H1 (cell line): Measurements from ENCODE around the gene SIX1. TPM values are rescaled to one million over a fixed set of nuclear protein-coding genes. Genes with fewer than 3 reads are reported as not detected.

Experiments
- CTCF ChIA-PET: fragments of 300-600 bp; sonication (Branson Sonifier 250); formaldehyde crosslinking; loops from one replicate; lab custom pipeline; 2021; ENCODE audit not compliant: partially characterized antibody; lab: Charles Lee
- POLR2A ChIA-PET: fragments of 300-600 bp; sonication (Branson Sonifier 250); formaldehyde crosslinking; loops from one replicate; lab custom pipeline; 2021; ENCODE audit warnings: inconsistent platforms; ENCODE audit not compliant: partially characterized antibody; lab: Charles Lee
- DNase-seq, 2 experiments: peaks; one replicate each; pipeline versions ENCODE4 v3.0.0 to v3.0.0-alpha.2; 2010 to 2022; ENCODE audit warnings: low spot score in 2 of 2, low read depth in 1 of 2, mixed read lengths in 1 of 2
- FAIRE-seq: peaks from 2 replicates; lab custom pipeline; 2011; peaks lifted over from hg19 to GRCh38; lab: Jason Lieb, UNC
- H2AFZ ChIP-seq: 2 replicates; pipeline ENCODE4 v1.8.1; 2012; ENCODE audit warnings: low read length, inconsistent platforms
- H2AK5ac ChIP-seq: 2 replicates; pipeline ENCODE4 v1.6.1; 2013; ENCODE audit warnings: low read depth, low read length
- H2BK120ac ChIP-seq: replicated peaks from 2 replicates; pipeline ENCODE3; 2013; ENCODE audit warnings: low read depth, low read length, inconsistent platforms
- H2BK12ac ChIP-seq: 2 replicates; pipeline ENCODE4 v1.6.1; 2013; ENCODE audit warnings: low read depth, low read length
- H2BK15ac ChIP-seq: 2 replicates; pipeline ENCODE4 v1.6.1; 2013; ENCODE audit warnings: low read length
- H2BK20ac ChIP-seq: 2 replicates; pipeline ENCODE4 v1.6.1; 2013; ENCODE audit warnings: low read length
- H2BK5ac ChIP-seq: 2 replicates; pipeline ENCODE4 v1.6.1; 2013; ENCODE audit warnings: low read depth, low read length
- H3K14ac ChIP-seq: 2 replicates; pipeline ENCODE4 v1.6.1; 2013; ENCODE audit warnings: inconsistent platforms; ENCODE audit not compliant: insufficient read length
- H3K18ac ChIP-seq: 2 replicates; pipeline ENCODE4 v1.6.1; 2013; ENCODE audit warnings: low read length; ENCODE audit errors: extremely low read depth
- H3K23ac ChIP-seq: 2 replicates; pipeline ENCODE4 v1.6.1; 2013; ENCODE audit warnings: inconsistent platforms; ENCODE audit not compliant: insufficient read length
- H3K23me2 ChIP-seq: 2 replicates; pipeline ENCODE4 v1.6.1; 2013; ENCODE audit warnings: low read depth, low read length
- H3K27ac ChIP-seq: 2 replicates; pipeline ENCODE4 v1.6.1; 2011; ENCODE audit warnings: low read depth, low read length, inconsistent platforms
- H3K27me3 ChIP-seq, 4 experiments: replicated peaks in 1 of 4; 1 replicate in 1 of 4; 2 replicates in 3 of 4; pipeline versions ENCODE4 v1.6.1 to v1.8.1; 2011 to 2013; ENCODE audit warnings: low read length in 3 of 4, mild to moderate bottlenecking in 3 of 4, inconsistent platforms in 2 of 4, mixed read lengths in 2 of 4, moderate library complexity in 1 of 4; ENCODE audit not compliant: control insufficient read depth in 3 of 4, insufficient read depth in 3 of 4; ENCODE audit errors: extremely low read depth in 1 of 4
- H3K36me3 ChIP-seq, 4 experiments: 2 replicates each; pipeline versions ENCODE4 v1.6.1 to v1.8.1; 2011 to 2013; ENCODE audit warnings: mild to moderate bottlenecking in 4 of 4, low read length in 3 of 4, moderate library complexity in 2 of 4, control low read depth in 1 of 4, inconsistent platforms in 1 of 4; ENCODE audit not compliant: insufficient read depth in 4 of 4, control insufficient read depth in 2 of 4
- H3K4ac ChIP-seq: replicated peaks from 2 replicates; pipeline ENCODE3; 2013; ENCODE audit warnings: low read length, low read depth, mixed read lengths, inconsistent platforms; ENCODE audit not compliant: insufficient read length
- H3K4me1 ChIP-seq, 4 experiments: replicated peaks in 1 of 4; 1 replicate in 1 of 4; 2 replicates in 3 of 4; pipeline versions ENCODE4 v1.6.1 to v1.8.1; 2011 to 2013; ENCODE audit warnings: low read length in 3 of 4, inconsistent platforms in 2 of 4, mixed read lengths in 1 of 4; ENCODE audit not compliant: insufficient read depth in 4 of 4, control insufficient read depth in 3 of 4
- H3K4me2 ChIP-seq, 2 experiments: 2 replicates each; pipeline versions ENCODE4 v1.6.1 to v1.8.1; 2011 to 2013; ENCODE audit warnings: low read depth in 2 of 2, low read length in 2 of 2, control low read depth in 1 of 2, inconsistent platforms in 1 of 2, mild to moderate bottlenecking in 1 of 2; ENCODE audit not compliant: insufficient read depth in 1 of 2
- H3K4me3 ChIP-seq, 4 experiments: fragments of 200-600, 300-600 bp in 1 of 4; sonication (generic), shearing (Covaris generic), sonication (Bioruptor Twin) in 1 of 4; 2 replicates each; pipeline versions ENCODE4 v1.5.1 to v1.8.1; 2011 to 2016; ENCODE audit warnings: low read length in 4 of 4, low read depth in 3 of 4, control low read depth in 2 of 4, inconsistent platforms in 2 of 4, mild to moderate bottlenecking in 2 of 4, mixed read lengths in 1 of 4, moderate library complexity in 1 of 4; ENCODE audit not compliant: insufficient read depth in 2 of 4; ENCODE audit errors: extremely low read depth in 1 of 4
- H3K56ac ChIP-seq: replicated peaks from 2 replicates; pipeline ENCODE3; 2013; ENCODE audit warnings: low read depth, mild to moderate bottlenecking, mixed read lengths, low read length, inconsistent platforms; ENCODE audit not compliant: insufficient read length
- H3K79me1 ChIP-seq: 2 replicates; pipeline ENCODE4 v1.6.1; 2013; ENCODE audit warnings: low read depth, low read length, control low read depth
- H3K79me2 ChIP-seq, 2 experiments: 2 replicates each; pipeline versions ENCODE4 v1.6.1 to v1.8.1; 2012 to 2013; ENCODE audit warnings: low read length in 2 of 2, mild to moderate bottlenecking in 2 of 2, inconsistent platforms in 1 of 2; ENCODE audit not compliant: insufficient read depth in 2 of 2, control insufficient read depth in 1 of 2
- H3K9ac ChIP-seq, 4 experiments: replicated peaks in 1 of 4; 1 replicate in 1 of 4; 2 replicates in 3 of 4; pipeline versions ENCODE4 v1.6.1 to v1.8.1; 2011 to 2013; ENCODE audit warnings: low read depth in 3 of 4, low read length in 3 of 4, control low read depth in 2 of 4, mild to moderate bottlenecking in 2 of 4, moderate library complexity in 2 of 4, inconsistent platforms in 1 of 4; ENCODE audit errors: extremely low read depth in 1 of 4
- H3K9me3 ChIP-seq, 2 experiments: 2 replicates each; pipeline versions ENCODE4 v1.6.1 to v1.8.1; 2012 to 2013; ENCODE audit warnings: mild to moderate bottlenecking in 2 of 2, moderate library complexity in 2 of 2, control low read depth in 1 of 2, inconsistent platforms in 1 of 2, low read depth in 1 of 2, low read length in 1 of 2, mixed read lengths in 1 of 2; ENCODE audit not compliant: insufficient read depth in 2 of 2
- H4K20me1 ChIP-seq, 2 experiments: replicated peaks in 1 of 2; 2 replicates each; pipeline versions ENCODE3 to v1.8.1; 2011 to 2013; ENCODE audit warnings: inconsistent platforms in 2 of 2, low read length in 2 of 2, mild to moderate bottlenecking in 1 of 2; ENCODE audit not compliant: insufficient read depth in 2 of 2, control insufficient read depth in 1 of 2
- H4K5ac ChIP-seq: 2 replicates; pipeline ENCODE4 v1.6.1; 2013; ENCODE audit warnings: low read length, low read depth, mixed read lengths, inconsistent platforms; ENCODE audit not compliant: insufficient read length
- H4K8ac ChIP-seq: 2 replicates; pipeline ENCODE4 v1.8.0; 2013; ENCODE audit warnings: mild to moderate bottlenecking, moderate library complexity, low read length, inconsistent platforms; ENCODE audit not compliant: insufficient read depth; ENCODE audit errors: extremely low read depth
- H4K91ac ChIP-seq: replicated peaks from 2 replicates; pipeline ENCODE3; 2013; ENCODE audit warnings: low read length, mixed read lengths, inconsistent platforms; ENCODE audit not compliant: insufficient read length
- BRCA1 ChIP-seq: IDR thresholded peaks from 2 replicates; pipeline ENCODE4 v1.6.1; 2012; ENCODE audit warnings: low read depth, low read length, improper control_type of control experiment
- EZH2 ChIP-seq: fragments of 200-600 bp; sonication (generic); IDR thresholded peaks from 2 replicates; pipeline ENCODE4 v1.7.1; 2012; ENCODE audit warnings: low read depth, mild to moderate bottlenecking, moderate library complexity, low read length, inconsistent platforms; ENCODE audit not compliant: severe bottlenecking
- GABPA ChIP-seq: IDR thresholded peaks from 2 replicates; pipeline ENCODE4 v1.6.1; 2011; ENCODE audit warnings: mild to moderate bottlenecking, low read length, moderate library complexity, borderline replicate concordance; ENCODE audit not compliant: insufficient read depth
- JUND ChIP-seq: IDR thresholded peaks from 2 replicates; pipeline ENCODE4 v1.6.1; 2011; ENCODE audit warnings: mild to moderate bottlenecking, improper control_type of control experiment, low read length
- POLR2AphosphoS5 ChIP-seq: IDR thresholded peaks from 2 replicates; pipeline ENCODE4 v1.6.1; 2011; ENCODE audit warnings: low read depth, low read length
- RBBP5 ChIP-seq: IDR thresholded peaks from 2 replicates; pipeline ENCODE4 v1.7.1; 2012; ENCODE audit warnings: low read depth, mild to moderate bottlenecking, inconsistent platforms, low read length, moderate library complexity, borderline replicate concordance
- RNF2 ChIP-seq: fragments of 200-900, 300-1000 bp; sonication (generic); IDR thresholded peaks from 2 replicates; pipeline ENCODE4 v1.7.1; 2016; ENCODE audit warnings: borderline replicate concordance, low read depth, mild to moderate bottlenecking, antibody characterized with exemption, low read length; ENCODE audit not compliant: poor library complexity, severe bottlenecking; ENCODE audit errors: missing control alignments
- SAP30 ChIP-seq: fragments of 300-600 bp; sonication (generic); IDR thresholded peaks from 2 replicates; pipeline ENCODE4 v1.7.1; 2012; ENCODE audit warnings: low read length, moderate library complexity, mild to moderate bottlenecking, inconsistent platforms; ENCODE audit not compliant: insufficient read depth, insufficient replicate concordance
- SP1 ChIP-seq: IDR thresholded peaks from 2 replicates; pipeline ENCODE4 v1.6.1; 2011; ENCODE audit warnings: low read depth, low read length
- TAF1 ChIP-seq: IDR thresholded peaks from 2 replicates; pipeline ENCODE4 v1.6.1; 2011; ENCODE audit warnings: mild to moderate bottlenecking, low read depth, low read length
- TBP ChIP-seq: IDR thresholded peaks from 2 replicates; pipeline ENCODE4 v1.6.1; 2011; ENCODE audit warnings: low read depth, low read length, improper control_type of control experiment
- WGBS, 2 experiments: shearing (Covaris generic) in 1 of 2; methylation state at CpG; one replicate each; pipeline versions ENCODE4 v1.1.6 to v1.1.7; 2013 to 2015; ENCODE audit warnings: low lambda C conversion rate in 2 of 2, mixed read lengths in 2 of 2, inconsistent platforms in 1 of 2, low coverage in 1 of 2, missing lambda C conversion rate in 1 of 2; ENCODE audit not compliant: insufficient replicate concordance in 2 of 2, insufficient coverage in 1 of 2, insufficient read length in 1 of 2; ENCODE audit errors: extremely low coverage in 1 of 2, missing lambda C conversion rate in 1 of 2; 5-methylcytosine and 5-hydroxymethylcytosine counted together
- polyA plus RNA-seq, 7 experiments: library from polyadenylated mRNA; depleted of rRNA in 3 of 7; stranded (reverse) in 5 of 7; unstranded in 2 of 7; fragments of >200 nt in 5 of 7; fragments of 200-250 nt in 2 of 7; gene quantifications; 1 replicate in 5 of 7; 2 replicates in 1 of 7; 4 replicates in 1 of 7; pipeline versions ENCODE4 v1.2.1 to v1.2.3, GENCODE V29; 2011 to 2013; ENCODE audit warnings: missing spikeins in 2 of 7, mixed read lengths in 2 of 7
- total RNA-seq: library from RNA; stranded (reverse); fragmentation: NEBNext Ultra II Directional; extraction: Animal tissue kit (Norgen Biotek cat#: 25700); gene quantifications from 2 replicates; pipeline ENCODE4 v1.2.1, GENCODE V29; 2021
- TF ChIP-seq, protein P1 (sequence below): IDR thresholded peaks from 2 replicates; pipeline ENCODE4 v1.6.1; 2012; ENCODE audit warnings: inconsistent platforms

Gene SIX1
- total and polyA plus RNA-seq, 2 of the 8 experiments (the other 6 are each of a cell fraction or from before 2014, with no cell fraction given): 0.03 to 0.69 TPM

DNA sequence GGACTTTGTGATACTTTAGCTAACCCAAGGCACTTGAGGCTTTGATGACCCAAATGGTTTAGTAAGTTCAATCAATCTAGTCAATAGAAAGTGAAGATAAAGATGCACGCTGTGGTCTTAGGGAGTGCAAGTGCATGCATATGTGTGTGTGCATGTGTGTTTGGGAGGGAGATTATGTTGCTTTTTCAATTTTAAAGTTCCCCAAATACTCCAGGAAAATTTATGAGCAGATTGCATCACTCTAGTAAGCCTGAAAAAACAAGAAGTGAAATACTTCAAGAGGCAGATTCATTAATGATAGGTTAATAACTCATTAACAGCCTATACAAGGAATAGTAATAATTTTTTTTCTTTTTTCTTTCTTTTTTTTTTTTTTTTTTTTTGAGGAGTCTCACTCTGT lies 12.4 kb upstream of the SIX1 start:
- Histone ChIP-seq H2BK12ac (no peak overlapping the region), H2BK5ac (no peak overlapping the region), H3K4me3 (no peak overlapping the region), H4K5ac (no peak overlapping the region), H3K9me3 (no peaks in the 10 kb centered on the region), H3K4me1 (peaks cover 0 to 6% (median 2%) of the 10 kb centered on the region in 4 experiments; a peak in 4 of 7 replicates), H3K4me2 (no peak overlapping the region), H3K36me3 (no peaks in the 10 kb centered on the region), H2BK15ac (no peak overlapping the region), H3K79me1 (no peaks in the 10 kb centered on the region), H2BK120ac (no peak overlapping the region), H3K14ac (no peak overlapping the region), H2AK5ac (no peak overlapping the region), H4K20me1 (no peaks in the 10 kb centered on the region), H3K9ac (no peak overlapping the region), H3K18ac (no peak overlapping the region), H3K27ac (no peak overlapping the region), H3K79me2 (no peaks in the 10 kb centered on the region), H3K23ac (no peak overlapping the region), H2BK20ac (no peak overlapping the region), H2AFZ (no peak overlapping the region), H3K23me2 (peaks cover 12% of the 10 kb centered on the region), H4K8ac (no peak overlapping the region), H3K56ac (no peak overlapping the region), H3K4ac (peak overlapping the region; percentile 2), H4K91ac (no peak overlapping the region), H3K27me3 (peaks cover 12 to 31% (median 27%) of the 10 kb centered on the region in 4 experiments)
- FAIRE-seq (no peak), DNase-seq (no peak)
- ChIA-PET CTCF (no interaction called here), POLR2A (no interaction called here)
- WGBS, 2 experiments: 92% methylated on average over 1 of the region's 1 CpG; no CpG with 5 or more reads in 1 of the 2 experiments
- TF ChIP-seq JUND: no peak
- TF ChIP-seq RBBP5: no peak
- TF ChIP-seq, protein P1, sequence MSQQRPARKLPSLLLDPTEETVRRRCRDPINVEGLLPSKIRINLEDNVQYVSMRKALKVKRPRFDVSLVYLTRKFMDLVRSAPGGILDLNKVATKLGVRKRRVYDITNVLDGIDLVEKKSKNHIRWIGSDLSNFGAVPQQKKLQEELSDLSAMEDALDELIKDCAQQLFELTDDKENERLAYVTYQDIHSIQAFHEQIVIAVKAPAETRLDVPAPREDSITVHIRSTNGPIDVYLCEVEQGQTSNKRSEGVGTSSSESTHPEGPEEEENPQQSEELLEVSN: no peak
- TF ChIP-seq BRCA1: no peak
- no peak for TF ChIP-seq POLR2AphosphoS5
- no peak for TF ChIP-seq GABPA
- no peak for TF ChIP-seq RNF2
- TF ChIP-seq TBP: no peak
- no peak for TF ChIP-seq SAP30
- TF ChIP-seq TAF1: no peak
- TF ChIP-seq EZH2: no peak
- no peak for TF ChIP-seq SP1
